Measurements from ENCODE around the gene FOXM1.

Gene FOXM1

GRCh38 chr12:2923057-2923456 lies 46.1 kb upstream of the FOXM1 start:
- no peak overlapping the region for H3K27ac ChIP-seq (ENCODE audit: low read length)
- H3K27me3 ChIP-seq (replicated peaks; ENCODE audit: insufficient read depth, low read length): no peaks in the 10 kb centered on the region

GRCh38 chr12:2922329-2922728 lies 45.4 kb upstream of the FOXM1 start:
- Histone ChIP-seq H3K27ac (ENCODE audit: low read length) (no peak overlapping the region), H3K4me1 (ENCODE audit: low read length) (no peaks in the 10 kb centered on the region), H3K79me2 (ENCODE audit: low read length) (no peaks in the 10 kb centered on the region), H3K9me2 (replicated peaks; ENCODE audit: insufficient read depth, low read length) (no peaks in the 10 kb centered on the region), H3K9ac (ENCODE audit: low read length) (no peak overlapping the region), H4K20me1 (ENCODE audit: insufficient read depth, low read length) (no peaks in the 10 kb centered on the region), H2AFZ (ENCODE audit: low read length) (no peak overlapping the region), H3K4me2 (ENCODE audit: low read depth, low read length) (no peak overlapping the region), H3F3A (ENCODE audit: insufficient read depth, low read length) (no peaks in the 10 kb centered on the region), H3K36me3 (replicated peaks; ENCODE audit: insufficient read depth, low read length) (no peaks in the 10 kb centered on the region), H3K4me3 (ENCODE audit: low read length) (no peak overlapping the region), H3K9me3 (replicated peaks; ENCODE audit: insufficient read depth, low read length) (no peaks in the 10 kb centered on the region), H3K27me3 (replicated peaks; ENCODE audit: insufficient read depth, low read length) (no peaks in the 10 kb centered on the region)
- no peak for TF ChIP-seq EZH2 (optimal IDR thresholded peaks at IDR 0.05; ENCODE audit: low read depth, low read length)
- TF ChIP-seq EZH2phosphoT487 (IDR thresholded peaks at IDR 0.05; ENCODE audit: low read length): no peak
- no peak for TF ChIP-seq CTCF (IDR thresholded peaks at IDR 0.05; ENCODE audit: low read length)
- DNase-seq: no peak

More at GRCh38 chr12:2923057-2923456, 46.1 kb upstream of the FOXM1 start:
- TF ChIP-seq EZH2phosphoT487 (IDR thresholded peaks at IDR 0.05; ENCODE audit: low read length) (no peak), CTCF (IDR thresholded peaks at IDR 0.05; ENCODE audit: low read length) (no peak), EZH2 (optimal IDR thresholded peaks at IDR 0.05; ENCODE audit: low read depth, low read length) (no peak)
- Histone ChIP-seq H3K79me2 (ENCODE audit: low read length) (no peaks in the 10 kb centered on the region), H3K4me3 (ENCODE audit: low read length) (no peak overlapping the region), H4K20me1 (ENCODE audit: insufficient read depth, low read length) (no peaks in the 10 kb centered on the region), H3K9ac (ENCODE audit: low read length) (no peak overlapping the region), H3F3A (ENCODE audit: insufficient read depth, low read length) (no peaks in the 10 kb centered on the region), H3K9me2 (replicated peaks; ENCODE audit: insufficient read depth, low read length) (no peaks in the 10 kb centered on the region), H3K36me3 (replicated peaks; ENCODE audit: insufficient read depth, low read length) (no peaks in the 10 kb centered on the region), H3K4me2 (ENCODE audit: low read depth, low read length) (no peak overlapping the region), H3K9me3 (replicated peaks; ENCODE audit: insufficient read depth, low read length) (no peaks in the 10 kb centered on the region), H3K4me1 (ENCODE audit: low read length) (no peaks in the 10 kb centered on the region), H2AFZ (ENCODE audit: low read length) (no peak overlapping the region)
- DNase-seq: no peak

GRCh38 chr12:2919249-2919648 lies 42.3 kb upstream of the FOXM1 start:
- TF ChIP-seq EZH2phosphoT487 (IDR thresholded peaks at IDR 0.05; ENCODE audit: low read length) (no peak), EZH2 (optimal IDR thresholded peaks at IDR 0.05; ENCODE audit: low read depth, low read length) (no peak), CTCF (IDR thresholded peaks at IDR 0.05; ENCODE audit: low read length) (no peak)

More at GRCh38 chr12:2919249-2919648, 42.3 kb upstream of the FOXM1 start:
- Histone ChIP-seq H3K27me3 (replicated peaks; ENCODE audit: insufficient read depth, low read length) (no peaks in the 10 kb centered on the region), H3F3A (ENCODE audit: insufficient read depth, low read length) (no peaks in the 10 kb centered on the region), H3K9me3 (replicated peaks; ENCODE audit: insufficient read depth, low read length) (no peaks in the 10 kb centered on the region), H3K9me2 (replicated peaks; ENCODE audit: insufficient read depth, low read length) (no peaks in the 10 kb centered on the region), H3K79me2 (ENCODE audit: low read length) (no peaks in the 10 kb centered on the region), H4K20me1 (ENCODE audit: insufficient read depth, low read length) (no peaks in the 10 kb centered on the region), H3K4me1 (ENCODE audit: low read length) (no peaks in the 10 kb centered on the region), H3K4me2 (ENCODE audit: low read depth, low read length) (no peak overlapping the region), H3K9ac (ENCODE audit: low read length) (no peak overlapping the region), H3K36me3 (replicated peaks; ENCODE audit: insufficient read depth, low read length) (no peaks in the 10 kb centered on the region), H3K4me3 (ENCODE audit: low read length) (no peak overlapping the region), H3K27ac (ENCODE audit: low read length) (no peak overlapping the region), H2AFZ (ENCODE audit: low read length) (no peak overlapping the region)
- no peak for DNase-seq

Data from MM.1S (cell line).